ENCODE measurements around the gene FANCE.
"Not testable (repeated sequence)": the region's sequence is repeated elsewhere in the genome, so short reads cannot be mapped to it uniquely, and the experiment has no call there.

The FANCE gene

DNA sequence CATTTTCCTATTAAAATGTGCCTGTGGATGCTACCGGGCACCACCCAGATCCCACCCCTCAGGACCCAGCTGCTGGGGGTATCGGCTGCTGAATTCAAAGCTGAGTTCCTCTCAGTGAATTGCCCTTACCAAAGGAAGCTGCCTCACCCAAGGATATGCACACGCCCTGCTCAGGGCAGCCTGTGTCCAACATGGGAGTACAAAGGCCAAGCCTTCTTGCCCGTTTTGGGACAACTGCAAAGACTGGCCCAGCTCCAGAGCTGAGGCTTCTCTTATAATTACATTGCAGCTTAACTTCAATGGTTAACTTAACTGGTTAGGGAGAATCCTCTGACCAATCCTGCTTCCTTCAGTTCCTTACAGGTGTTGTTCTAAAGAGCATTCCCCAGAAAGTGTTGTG lies 19.8 kb upstream of the FANCE start:
- DNase-seq (ENCODE audit: extremely low read depth in 1 of 2, low read depth in 1 of 2): no peak

DNA sequence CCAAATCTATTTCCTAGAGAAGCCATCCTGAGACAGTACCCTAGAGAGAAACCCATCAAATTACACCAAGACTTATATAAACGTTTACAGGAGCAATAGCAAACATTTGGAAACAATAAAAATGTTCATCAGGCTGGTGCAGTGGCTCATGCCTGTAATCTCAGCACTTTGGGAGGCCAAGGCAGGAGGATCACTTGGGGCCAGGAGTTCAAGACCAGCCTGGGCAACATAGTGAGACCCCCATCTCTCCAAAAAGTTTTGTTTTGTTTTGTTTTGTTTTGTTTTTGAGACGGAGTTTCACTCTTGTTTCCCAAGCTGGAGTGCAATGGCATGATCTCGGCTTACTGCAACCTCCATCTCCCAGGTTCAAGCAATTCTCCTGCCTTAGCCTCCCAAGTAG lies 19.4 kb upstream of the FANCE start:
- DNase-seq (ENCODE audit: extremely low read depth in 1 of 2, low read depth in 1 of 2): not testable (repeated sequence)

DNA sequence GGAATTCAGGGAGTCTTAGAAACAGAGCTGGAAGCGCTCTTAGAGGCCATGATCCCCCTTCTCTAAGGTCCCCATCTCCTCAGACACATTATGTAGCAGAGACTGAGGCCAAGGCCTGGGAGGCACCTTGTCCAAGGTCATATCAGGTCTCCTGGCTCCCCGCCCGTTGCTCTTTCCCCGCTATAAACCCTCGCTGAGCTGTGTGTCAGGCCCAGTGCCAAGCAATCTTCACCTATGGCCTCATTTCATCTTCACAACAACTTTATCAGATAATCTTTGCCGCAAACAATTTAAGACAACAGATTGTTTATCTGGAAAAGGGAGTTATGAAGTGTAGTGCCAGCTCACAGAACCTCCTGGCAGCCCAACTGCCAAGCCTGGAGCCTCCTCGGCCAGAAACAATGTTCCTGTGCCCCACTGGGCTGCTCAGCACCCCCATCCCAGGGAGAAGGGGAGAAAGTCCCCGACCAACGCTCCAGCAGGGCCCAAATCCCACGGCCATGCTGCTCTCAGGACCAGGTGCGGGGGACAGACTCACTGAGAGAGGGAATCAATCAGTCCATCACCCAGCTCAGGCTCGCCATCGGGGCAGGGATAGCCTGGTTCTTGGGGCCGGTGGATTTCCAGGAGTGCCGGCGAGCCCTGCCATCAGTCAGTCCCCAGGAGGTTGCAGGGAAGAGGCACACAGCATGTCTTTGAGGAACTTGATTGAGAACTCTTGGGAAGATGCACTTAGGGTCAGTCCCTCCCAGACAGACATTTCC lies 16.9 kb upstream of the FANCE start:
- no peak for DNase-seq (ENCODE audit: extremely low read depth in 1 of 2, low read depth in 1 of 2)

DNA sequence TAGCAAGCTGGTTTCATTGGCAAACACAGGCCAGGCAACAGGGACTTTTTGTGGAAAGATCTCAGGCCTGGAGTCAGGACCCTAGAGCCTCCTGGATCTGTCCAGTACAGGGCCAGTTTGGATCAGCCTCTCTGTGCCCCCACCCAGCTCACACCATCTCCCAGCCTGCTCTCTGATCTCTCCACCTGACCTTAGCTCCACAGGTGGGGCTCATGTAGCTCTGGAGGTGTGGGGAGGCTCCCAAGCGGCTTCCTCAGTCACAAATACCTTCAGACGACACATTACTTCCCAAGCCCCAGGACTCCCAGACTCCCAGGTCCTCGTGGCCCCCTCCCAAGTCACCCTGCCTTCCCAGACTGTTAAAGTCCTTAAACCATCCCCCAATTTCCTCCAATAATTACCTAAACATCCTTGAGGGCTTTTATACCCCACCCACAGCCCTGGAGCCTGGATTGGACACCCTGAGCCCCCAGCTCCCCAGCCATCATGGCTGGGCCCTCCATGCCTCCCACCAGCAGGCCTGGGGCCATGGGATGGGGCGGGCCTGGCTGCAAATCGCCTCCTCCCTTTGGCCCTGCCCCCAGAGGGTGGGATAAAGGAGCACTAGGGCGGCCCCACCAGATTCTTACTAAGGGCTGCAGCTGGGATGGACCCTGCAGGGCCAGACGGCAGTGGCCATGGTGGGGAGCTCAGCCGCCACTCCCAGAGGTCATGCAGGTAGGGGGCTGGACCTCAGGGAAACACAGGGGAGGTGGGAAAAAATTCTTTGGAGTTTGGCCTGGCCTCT lies 15.9 kb upstream of the FANCE start:
- no peak for DNase-seq (ENCODE audit: extremely low read depth in 1 of 2, low read depth in 1 of 2)

DNA sequence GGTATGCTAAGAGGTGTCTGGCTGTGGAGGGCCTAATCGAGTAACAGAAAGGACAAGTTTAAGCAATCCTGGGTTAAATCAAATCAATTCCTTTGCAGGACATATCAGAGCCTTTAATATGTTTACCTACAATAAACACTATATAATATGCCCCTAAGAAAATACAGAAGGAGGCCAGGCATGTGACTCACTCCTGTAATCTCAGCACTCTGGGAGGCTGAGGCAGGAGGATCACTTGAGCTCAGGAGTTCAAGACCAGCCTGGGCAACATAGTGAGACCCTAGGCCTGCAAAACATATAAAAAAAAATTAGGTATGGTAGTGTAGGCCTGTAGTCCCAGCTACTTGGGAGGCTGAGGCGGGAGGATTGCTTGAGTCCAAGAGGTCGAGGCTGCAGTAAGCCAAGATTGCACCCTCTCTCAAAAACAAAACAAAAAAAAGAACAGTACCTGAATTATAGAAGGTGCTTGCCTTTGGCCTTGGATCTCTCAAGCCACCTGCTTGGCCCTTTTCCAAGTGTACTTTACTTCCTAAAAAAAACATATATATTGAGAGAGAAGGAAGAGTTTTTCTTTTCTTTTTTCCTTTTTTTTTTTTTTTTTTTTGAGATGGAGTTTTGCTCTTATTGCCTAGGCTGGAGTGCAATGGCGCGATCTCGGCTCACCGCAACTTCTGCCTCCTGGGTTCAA lies 13.6 kb upstream of the FANCE start:
- DNase-seq (ENCODE audit: extremely low read depth in 1 of 2, low read depth in 1 of 2): not testable (repeated sequence)

DNA sequence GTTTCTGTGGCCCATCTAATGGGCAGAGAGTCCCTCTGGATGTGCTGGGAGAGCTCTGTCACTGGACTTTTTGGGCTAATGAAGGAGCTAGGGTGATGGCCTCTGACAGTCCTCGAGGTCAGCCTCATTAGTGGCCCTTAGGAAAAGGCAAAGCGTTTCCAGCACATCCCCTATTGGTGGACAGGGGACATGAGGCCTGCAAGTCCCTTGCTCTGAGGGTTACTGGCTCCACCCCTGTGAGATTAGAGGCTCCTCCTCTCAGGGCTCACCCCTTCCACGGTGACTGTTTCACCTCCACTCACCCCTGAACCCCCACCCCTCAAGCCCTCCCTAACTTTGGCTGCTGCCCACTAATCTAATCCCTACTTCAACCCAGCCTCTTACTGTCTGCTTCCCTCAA lies 12.8 kb upstream of the FANCE start:
- DNase-seq (ENCODE audit: extremely low read depth in 1 of 2, low read depth in 1 of 2): no peak

DNA sequence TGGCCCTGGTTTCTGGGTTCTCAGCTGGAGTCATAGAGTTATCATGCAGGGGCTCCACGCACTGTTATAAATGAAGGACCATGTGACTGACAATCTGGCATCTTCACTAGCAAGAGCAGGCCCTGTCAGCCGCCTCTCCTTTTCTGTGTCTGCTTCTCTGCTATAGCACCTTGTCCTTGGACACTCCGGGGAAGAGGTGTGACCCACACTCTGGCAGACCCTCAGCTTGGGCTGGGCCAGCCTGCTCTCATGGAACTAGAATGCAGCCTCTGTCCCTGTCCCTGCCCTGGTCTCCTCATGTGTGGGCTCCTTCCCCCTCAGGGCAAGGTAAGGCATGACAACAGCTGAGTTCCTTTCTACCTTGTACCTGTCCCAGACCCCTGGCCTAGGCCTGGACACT lies 10.9 kb upstream of the FANCE start:
- no peak for DNase-seq (ENCODE audit: extremely low read depth in 1 of 2, low read depth in 1 of 2)

DNA sequence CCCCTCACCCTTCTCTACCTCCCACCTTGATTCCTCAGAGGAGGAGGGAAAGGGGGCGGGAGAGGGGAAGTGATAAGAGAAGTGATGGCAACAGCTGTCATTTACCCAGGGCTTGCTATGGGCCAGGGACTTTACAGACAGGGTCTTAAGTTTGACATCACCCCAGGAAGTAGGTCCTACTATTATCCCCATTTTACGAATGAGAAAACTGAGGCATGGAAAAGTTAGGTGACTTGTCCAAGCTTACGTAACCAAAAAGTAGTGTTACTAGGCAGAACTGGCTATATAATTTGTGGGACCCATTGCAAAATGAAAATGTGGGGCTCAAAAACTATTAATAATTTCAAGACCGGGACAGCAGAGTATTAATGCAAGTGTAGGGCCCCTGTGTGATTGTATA lies 10.5 kb upstream of the FANCE start:
- no peak for DNase-seq (ENCODE audit: extremely low read depth in 1 of 2, low read depth in 1 of 2)

DNA sequence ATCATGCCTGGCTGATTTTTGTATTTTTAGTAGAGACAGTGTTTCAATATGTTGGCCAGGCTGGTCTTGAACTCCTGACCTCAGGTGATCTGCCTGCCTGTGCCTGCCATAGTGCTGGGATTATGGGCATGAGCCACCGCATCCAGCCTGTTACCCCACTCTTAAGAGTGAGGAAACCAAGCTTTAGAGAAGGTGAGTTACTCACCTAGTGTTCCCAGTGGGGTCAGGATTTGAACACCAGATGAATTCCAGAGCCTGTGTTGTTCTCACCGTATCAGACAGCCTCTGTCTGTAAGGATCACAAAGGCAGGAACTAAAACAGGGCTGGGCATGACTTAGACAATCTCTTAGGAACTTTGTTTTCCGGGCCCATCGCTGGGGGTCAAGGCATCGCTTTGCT lies 9.4 kb upstream of the FANCE start:
- DNase-seq (ENCODE audit: extremely low read depth in 1 of 2, low read depth in 1 of 2): no peak

DNA sequence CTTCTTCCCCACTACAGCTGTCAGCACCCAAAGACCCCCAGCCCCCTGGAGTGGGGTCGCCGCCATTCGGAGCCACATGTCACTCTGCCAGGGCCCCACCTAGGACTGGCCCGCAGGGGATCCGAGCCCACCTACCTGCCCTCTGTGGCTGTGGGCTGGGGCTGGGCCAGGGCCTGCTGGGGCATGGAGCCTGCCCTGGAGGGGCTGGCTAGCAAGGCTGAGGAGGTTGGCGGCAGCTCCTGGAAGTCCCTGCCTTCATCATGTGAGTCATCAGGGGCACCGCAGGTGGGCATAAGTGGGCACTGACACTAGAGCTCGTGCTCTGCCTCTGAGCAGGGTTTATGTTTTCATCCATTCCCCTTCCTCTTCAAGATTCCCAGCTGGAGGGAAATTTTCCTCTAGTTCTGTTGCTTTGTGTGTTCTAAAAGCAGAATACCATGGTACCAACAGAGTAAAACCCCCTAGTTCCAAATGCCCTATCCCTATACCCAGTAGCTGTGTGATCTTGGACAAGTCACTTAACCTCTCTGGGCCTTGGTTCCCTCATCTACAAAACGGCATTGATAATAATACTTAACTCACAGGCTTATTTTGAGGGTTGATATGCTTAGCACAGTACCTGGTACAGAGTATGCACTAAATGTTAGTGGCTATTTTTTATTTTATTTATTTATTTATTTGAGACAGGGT lies 8.7 kb upstream of the FANCE start:
- DNase-seq (ENCODE audit: extremely low read depth in 1 of 2, low read depth in 1 of 2): no peak

DNA sequence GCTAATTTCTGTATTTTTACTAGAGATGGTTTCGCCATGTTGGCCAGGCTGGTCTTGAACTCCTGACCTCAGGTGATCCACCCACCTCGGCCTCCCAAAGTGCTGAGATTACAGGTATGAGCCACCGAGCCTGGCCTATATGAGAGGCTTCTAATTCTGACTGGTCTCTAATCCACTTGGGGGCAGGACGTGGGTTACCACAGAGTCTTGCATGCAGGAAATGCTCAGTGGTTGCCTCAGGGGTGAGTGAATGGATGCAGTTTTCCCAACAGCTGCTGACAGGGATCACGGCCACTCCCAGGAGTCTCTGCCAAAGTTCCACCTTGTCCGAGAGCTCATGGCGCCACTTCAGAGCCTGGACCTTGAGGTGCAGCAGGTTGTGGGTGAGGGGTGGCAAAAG lies 6.4 kb upstream of the FANCE start:
- DNase-seq (ENCODE audit: extremely low read depth in 1 of 2, low read depth in 1 of 2): no peak

DNA sequence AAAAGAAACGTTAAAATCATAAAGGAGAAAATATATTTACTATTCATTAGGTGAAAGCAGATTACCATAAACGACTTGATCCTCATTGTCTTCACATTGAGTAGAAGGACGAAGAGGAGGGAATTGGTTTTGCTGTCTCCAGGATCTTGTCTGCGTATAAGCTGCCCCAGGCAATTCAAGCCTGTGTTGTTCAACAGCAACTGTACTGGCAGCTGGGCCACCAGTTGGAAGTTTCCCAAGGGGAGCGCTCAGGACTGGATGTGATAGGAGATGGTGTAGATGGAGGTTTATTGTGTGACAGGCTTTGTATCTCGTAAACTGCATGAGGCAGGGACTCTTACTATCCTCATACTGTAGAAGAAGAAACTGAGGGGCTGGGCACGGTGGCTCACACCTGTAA lies 3.9 kb upstream of the FANCE start:
- no peak for DNase-seq (ENCODE audit: extremely low read depth in 1 of 2, low read depth in 1 of 2)

DNA sequence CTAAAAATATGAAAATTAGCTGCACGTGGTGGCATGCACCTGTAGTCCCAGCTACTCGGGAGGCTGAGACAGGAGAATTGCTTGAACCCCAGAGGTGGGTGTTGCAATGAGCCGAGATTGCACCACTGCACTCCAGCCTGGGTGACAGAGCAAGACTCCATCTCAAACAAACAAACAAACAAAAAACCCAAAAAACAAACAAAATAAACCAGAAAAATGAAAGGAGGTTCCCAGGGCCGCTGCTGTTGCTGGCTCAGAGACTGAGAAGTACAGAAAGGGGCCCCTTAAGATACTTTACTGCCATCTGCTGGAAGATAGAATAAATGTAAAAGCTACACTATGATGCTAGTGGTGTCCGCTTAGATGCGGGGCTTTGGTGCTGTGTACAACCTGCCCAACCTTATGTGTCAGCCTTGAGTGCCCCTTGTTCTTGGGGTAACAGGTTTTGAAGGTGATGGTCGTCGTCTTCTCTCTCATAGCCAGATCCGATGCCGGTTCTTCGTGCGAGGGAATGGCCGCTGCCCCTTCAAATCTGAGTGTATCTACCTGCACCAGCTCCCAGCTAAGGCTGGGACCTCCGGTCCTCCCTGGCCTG lies 2.8 kb upstream of the FANCE start:
- DNase-seq (ENCODE audit: extremely low read depth in 1 of 2, low read depth in 1 of 2): no peak

DNA sequence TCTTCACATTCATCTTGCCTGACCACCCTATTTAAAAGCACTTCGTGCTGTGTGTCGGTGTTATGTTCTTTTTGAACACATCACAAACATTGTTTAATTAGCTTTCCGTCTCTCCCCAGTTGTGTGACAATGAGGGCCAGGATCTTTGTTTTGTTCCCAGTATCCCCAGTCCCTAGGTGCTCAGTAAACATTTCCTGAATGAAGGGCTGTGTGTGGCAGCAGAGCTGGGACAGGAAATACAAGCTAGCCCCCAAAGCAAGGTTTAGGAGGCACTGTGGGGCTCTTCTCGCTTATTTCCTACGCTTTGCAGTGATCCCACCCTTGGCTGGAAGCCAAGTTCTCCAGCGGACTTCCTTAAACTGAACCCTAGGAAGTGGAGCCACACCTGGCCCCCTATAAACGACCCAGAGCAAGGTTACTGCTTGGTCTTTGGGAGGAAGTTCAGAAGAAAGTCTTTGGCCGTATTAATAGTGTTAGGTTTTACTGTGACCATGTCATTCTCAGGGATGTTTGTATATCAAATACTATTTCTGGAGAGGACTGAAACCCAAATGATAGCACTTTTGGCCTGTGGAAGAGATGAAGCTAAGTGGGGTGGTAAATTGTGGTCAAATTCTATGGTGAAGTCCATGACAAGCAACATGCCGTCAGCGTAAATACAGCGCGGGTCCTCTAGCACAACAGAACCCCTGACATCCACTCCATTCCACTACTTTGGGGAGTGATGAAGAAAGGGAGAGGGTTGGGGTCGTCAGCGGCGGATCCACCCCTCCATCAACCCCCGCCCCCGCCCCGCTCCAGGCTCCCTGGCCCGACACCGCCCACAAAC lies 570 bp upstream of the FANCE start:
- DNase-seq (ENCODE audit: extremely low read depth in 1 of 2, low read depth in 1 of 2): no peak

DNA sequence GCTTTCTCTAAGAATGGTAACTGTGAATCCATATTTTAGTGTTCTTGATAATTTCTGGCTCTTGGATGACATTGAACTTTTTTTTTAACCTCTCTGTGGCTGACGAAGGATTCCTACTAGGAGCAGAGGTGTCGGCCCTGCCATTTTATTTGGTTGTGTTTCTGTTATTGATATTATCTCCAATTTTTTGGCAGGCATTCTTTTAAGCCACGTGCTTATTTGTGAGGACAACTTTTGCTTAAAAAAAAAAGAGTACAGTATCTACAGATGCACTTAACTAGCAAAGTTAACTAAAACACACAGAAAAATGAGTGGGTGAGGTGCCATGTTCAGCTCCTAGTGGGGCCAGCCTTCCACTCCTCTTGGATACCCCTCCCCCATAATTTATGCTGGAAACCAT lies 1.1 kb downstream of the FANCE start:
- DNase-seq (ENCODE audit: extremely low read depth in 1 of 2, low read depth in 1 of 2): no peak

DNA sequence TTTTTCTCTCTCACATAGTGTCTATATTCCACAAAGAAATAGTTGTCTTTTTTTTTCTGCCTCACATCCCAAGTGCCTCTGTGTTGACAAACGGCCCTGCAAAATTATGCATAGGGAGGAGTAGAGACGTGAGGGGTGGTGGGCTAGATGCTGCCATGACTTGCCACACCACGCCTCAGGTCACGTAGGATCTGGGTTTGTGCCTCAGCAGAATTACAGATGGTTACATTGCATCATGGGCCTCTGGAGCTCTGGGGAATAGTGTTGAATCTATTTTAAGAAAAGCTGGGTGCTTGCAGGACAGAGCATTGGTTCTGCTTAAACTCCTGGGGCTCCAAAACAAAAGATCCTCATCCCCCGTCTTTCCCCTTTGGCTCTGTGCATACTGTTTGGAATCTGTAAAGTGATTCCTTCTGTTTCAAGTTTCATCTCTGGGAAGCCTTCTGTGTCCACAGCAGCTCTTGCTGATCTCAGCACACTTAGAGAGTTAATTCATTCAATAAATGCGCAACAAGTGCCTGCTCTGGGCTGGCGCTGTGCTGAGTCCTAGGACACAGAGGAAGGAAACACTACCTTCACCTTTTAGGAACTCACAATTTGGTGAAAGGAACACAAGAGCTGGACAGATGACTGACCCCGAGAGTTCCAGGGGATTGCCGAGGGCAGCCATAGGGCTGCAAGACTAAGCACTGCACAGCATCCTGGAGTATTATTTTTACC lies 2.4 kb downstream of the FANCE start:
- no peak for DNase-seq (ENCODE audit: extremely low read depth in 1 of 2, low read depth in 1 of 2)

DNA sequence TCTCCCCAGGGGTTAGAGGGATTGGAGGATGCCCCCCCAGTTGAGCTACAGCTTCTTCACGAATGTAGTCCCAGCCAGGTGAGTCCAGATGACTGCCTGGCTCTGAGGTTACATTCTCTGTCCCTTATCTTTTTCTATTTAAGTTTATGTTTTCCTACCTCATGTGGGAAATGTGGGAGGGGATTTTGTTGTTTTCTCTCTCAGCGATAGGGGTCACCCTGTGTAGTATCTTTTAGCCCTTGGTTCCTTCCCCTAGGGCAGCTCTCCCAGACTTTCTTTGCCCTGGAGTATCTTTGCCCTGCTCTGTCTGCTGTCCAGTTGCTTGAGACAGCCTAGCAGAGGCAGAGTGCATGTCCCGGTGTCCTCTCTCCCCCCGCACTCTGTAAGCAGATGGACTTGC lies 5.8 kb downstream of the FANCE start:
- no peak for DNase-seq (ENCODE audit: extremely low read depth in 1 of 2, low read depth in 1 of 2)

DNA sequence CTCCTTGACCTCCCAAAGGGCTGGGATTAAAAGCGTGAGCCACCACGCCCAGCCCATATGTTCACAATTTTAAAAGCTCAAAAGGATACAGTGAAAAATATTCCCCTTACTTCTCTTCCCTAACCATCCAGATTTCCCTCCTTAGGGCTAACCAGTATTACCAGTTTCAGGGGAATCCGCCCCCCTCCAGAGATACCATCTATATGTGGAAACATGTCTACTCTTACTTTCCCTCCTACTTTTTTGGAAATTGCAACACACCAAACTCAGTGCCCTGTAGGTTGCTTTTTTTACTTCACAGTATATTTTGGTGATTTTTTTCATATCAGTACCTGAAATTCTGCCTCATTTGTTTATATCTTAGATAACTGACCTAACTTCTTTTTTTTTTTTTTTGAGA lies 9.1 kb downstream of the FANCE start:
- DNase-seq (ENCODE audit: extremely low read depth in 1 of 2, low read depth in 1 of 2): no peak

DNA sequence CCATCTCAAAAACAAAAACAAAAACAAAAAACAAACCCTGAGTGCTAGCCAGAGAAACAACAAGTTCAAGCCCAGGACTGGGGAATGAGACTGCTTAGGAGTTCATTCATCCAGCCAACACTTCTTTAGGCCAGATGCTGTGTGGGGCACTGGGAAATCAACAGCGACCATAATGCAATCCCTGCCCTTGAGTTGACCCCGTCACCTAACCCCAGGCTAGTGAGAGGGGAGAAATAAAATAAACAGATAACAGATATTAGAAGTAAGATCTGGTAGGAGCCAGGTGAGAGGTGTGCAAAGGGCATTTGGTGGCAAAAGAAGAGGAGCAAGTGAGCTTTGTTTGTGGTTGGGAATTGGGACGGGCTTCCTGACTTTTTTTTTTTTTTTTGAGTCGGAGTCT lies 11.2 kb downstream of the FANCE start:
- DNase-seq (ENCODE audit: extremely low read depth in 1 of 2, low read depth in 1 of 2): no peak

Data from activated CD8-positive, alpha-beta memory T cell treated with anti-CD3 and anti-CD28 coated beads for 1 hour (primary cell).